ENCODE data around the gene ALLC. TPM values are rescaled to one million over a fixed set of nuclear protein-coding genes. Genes with fewer than 3 reads are reported as not detected.

The ALLC gene
- total RNA-seq, 1 donor from 2014 or later = not detected

DNA sequence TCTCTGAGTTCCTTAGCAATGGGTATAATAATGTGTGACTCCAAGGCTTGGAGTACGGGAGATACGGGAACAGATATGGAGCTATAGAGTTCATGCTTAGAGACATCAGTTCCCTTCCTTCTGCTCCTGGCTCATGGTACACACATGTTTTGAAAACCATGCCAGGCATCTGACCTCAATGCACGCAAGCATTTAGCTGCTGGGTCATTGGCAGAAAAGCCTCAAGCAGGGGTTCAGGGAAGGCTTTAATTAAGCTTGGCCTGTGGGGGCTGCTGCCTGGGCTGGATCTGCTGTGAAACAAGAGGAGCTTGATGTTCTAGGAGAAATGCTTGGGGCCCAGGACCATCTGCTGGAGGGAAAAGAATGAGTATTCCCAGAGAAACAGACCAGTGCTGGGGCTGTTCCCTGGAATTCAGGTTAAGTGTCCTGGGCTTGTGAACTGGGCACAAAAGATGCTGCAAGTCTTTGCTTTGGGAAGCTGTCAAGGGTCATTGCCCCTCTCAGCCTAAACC lies 3.2 kb downstream of the ALLC start:
- TF ChIP-seq, protein P1, sequence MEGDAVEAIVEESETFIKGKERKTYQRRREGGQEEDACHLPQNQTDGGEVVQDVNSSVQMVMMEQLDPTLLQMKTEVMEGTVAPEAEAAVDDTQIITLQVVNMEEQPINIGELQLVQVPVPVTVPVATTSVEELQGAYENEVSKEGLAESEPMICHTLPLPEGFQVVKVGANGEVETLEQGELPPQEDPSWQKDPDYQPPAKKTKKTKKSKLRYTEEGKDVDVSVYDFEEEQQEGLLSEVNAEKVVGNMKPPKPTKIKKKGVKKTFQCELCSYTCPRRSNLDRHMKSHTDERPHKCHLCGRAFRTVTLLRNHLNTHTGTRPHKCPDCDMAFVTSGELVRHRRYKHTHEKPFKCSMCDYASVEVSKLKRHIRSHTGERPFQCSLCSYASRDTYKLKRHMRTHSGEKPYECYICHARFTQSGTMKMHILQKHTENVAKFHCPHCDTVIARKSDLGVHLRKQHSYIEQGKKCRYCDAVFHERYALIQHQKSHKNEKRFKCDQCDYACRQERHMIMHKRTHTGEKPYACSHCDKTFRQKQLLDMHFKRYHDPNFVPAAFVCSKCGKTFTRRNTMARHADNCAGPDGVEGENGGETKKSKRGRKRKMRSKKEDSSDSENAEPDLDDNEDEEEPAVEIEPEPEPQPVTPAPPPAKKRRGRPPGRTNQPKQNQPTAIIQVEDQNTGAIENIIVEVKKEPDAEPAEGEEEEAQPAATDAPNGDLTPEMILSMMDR (conservative IDR thresholded peaks at IDR 0.05; ENCODE audit: low read depth, low read length) = no peak
- no peak overlapping the region for H3K4me3 ChIP-seq (ENCODE audit: low read depth, low read length)
- no peak for DNase-seq (ENCODE audit: low read depth)

- no peak overlapping the region for H3K4me3 ChIP-seq (ENCODE audit: low read depth, low read length)
- TF ChIP-seq, protein P1 (conservative IDR thresholded peaks at IDR 0.05; ENCODE audit: low read depth, low read length) = no peak
- no peak for DNase-seq (ENCODE audit: low read depth)
Observed at GRCh38 chr2:3662239-3662638, 4.2 kb downstream of the ALLC start.

GRCh38 chr2:3664118-3664517 lies 6.1 kb downstream of the ALLC start:
- TF ChIP-seq, protein P1 (conservative IDR thresholded peaks at IDR 0.05; ENCODE audit: low read depth, low read length) = no peak
- no peak for DNase-seq (ENCODE audit: low read depth)
- no peak overlapping the region for H3K4me3 ChIP-seq (ENCODE audit: low read depth, low read length)

DNA sequence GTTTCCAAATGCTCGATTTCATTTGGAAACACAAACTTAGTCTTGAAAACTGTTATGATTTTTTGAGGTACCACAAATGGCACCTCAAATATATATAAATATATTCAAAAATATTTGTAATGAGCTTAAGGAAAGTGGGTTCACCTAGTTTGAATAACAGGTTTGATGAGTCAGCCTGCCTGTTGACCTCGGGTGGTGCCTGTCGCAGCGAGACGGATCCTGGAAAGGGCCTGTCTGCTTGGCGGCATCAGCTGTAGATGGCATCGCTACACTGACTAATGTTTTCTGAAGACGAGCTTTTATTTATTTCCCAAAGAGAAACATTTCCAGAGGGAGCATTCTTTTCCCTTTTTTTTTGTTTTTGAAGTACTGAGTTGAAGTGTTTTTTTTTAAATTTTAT lies 6.9 kb downstream of the ALLC start:
- TF ChIP-seq, protein P1 (conservative IDR thresholded peaks at IDR 0.05; ENCODE audit: low read depth, low read length) = no peak
- H3K4me3 ChIP-seq (ENCODE audit: low read depth, low read length) = no peak overlapping the region
- DNase-seq (ENCODE audit: low read depth) = no peak

- no peak for DNase-seq (ENCODE audit: low read depth)
- no peak overlapping the region for H3K4me3 ChIP-seq (ENCODE audit: low read depth, low read length)
- TF ChIP-seq, protein P1 (conservative IDR thresholded peaks at IDR 0.05; ENCODE audit: low read depth, low read length) = no peak
Observed at GRCh38 chr2:3665886-3666612, 8.0 kb downstream of the ALLC start.

DNA sequence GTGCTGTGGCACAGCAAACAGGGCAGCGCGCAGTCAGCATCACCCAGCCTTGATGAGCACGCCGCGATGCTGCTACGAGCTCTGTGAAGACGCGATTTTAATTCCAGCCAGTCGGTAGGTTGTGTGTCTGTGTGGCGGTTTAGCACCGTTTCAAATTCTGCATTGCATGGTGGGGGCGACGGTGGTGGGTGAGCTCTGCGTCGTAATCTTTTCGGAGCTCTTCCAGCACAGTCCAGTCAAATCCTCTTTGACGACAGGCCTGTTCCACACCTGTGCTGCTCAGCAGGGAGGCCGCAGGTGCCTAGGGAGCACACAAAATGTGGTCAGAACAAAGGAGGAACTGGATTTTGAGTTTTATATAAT lies 8.6 kb downstream of the ALLC start:
- TF ChIP-seq, protein P1 (conservative IDR thresholded peaks at IDR 0.05; ENCODE audit: low read depth, low read length) = no peak
- no peak overlapping the region for H3K4me3 ChIP-seq (ENCODE audit: low read depth, low read length)
- no peak for DNase-seq (ENCODE audit: low read depth)

- H3K4me3 ChIP-seq (ENCODE audit: low read depth, low read length) = no peak overlapping the region
- TF ChIP-seq, protein P1 (conservative IDR thresholded peaks at IDR 0.05; ENCODE audit: low read depth, low read length) = no peak
- DNase-seq (ENCODE audit: low read depth) = no peak
Observed at GRCh38 chr2:3667151-3667631, 9.2 kb downstream of the ALLC start.
